Left lung (tissue), 10 donors: ENCODE data around the gene ZDHHC24. TPM values are rescaled to one million over a fixed set of nuclear protein-coding genes. Genes with fewer than 3 reads are reported as not detected.

Source experiments
- ATAC-seq: fragments of 200-7000 bp; cut with Tn5 transposase; one replicate; pipeline ENCODE4 v1.9.1; 2020; ENCODE audit warnings: moderate library complexity
- DNase-seq, 4 donors: peaks; one replicate each; pipeline ENCODE4 v3.0.0-alpha.2; 2013 to 2020
- H3K27ac ChIP-seq, 2 donors: fragments of 200-600 bp; sonication (generic) in 1 of 2; one replicate each; pipeline versions ENCODE4 v1.5.0 to v1.8.0; 2020 to 2021
- H3K27me3 ChIP-seq, 2 donors: fragments of 200-600 bp; sonication (generic) in 1 of 2; one replicate each; pipeline versions ENCODE4 v1.5.0 to v1.8.0; 2020 to 2021
- H3K36me3 ChIP-seq, 2 donors: fragments of 200-600 bp; sonication (generic) in 1 of 2; one replicate each; pipeline versions ENCODE4 v1.5.0 to v1.8.0; 2020 to 2021
- H3K4me1 ChIP-seq, 2 donors: fragments of 200-600 bp; one replicate each; pipeline ENCODE4 v1.8.0; 2021
- H3K4me3 ChIP-seq, 2 donors: fragments of 200-600 bp; sonication (generic) in 1 of 2; one replicate each; pipeline versions ENCODE4 v1.5.0 to v1.8.0; 2020 to 2021; ENCODE audit warnings: mild to moderate bottlenecking in 1 of 2
- H3K9me3 ChIP-seq, 2 donors: fragments of 200-600 bp; sonication (generic) in 1 of 2; one replicate each; pipeline versions ENCODE4 v1.5.0 to v1.8.0; 2020 to 2021
- CTCF ChIP-seq, 2 donors: fragments of 200-600 bp; sonication (generic) in 1 of 2; IDR thresholded peaks; one replicate each; pipeline versions ENCODE4 v1.5.0 to v1.8.0; 2021; ENCODE audit warnings: antibody characterized with exemption in 2 of 2
- intact Hi-C, 2 donors: fragments of 100-400 bp; cut with DNase I; formaldehyde crosslinking; loops; one replicate each; pipeline versions ENCODE4 v1.11.2 to v1.14.2; 2022
- polyA plus RNA-seq, 6 donors: library from polyadenylated mRNA; unstranded; fragments of 120-200 nt; gene quantifications; one replicate each; pipeline ENCODE4 v1.2.1, GENCODE V29; 2013; ENCODE audit not compliant: insufficient read length in 6 of 6
- total RNA-seq, 2 donors: library from RNA; stranded (reverse); fragmentation: NEBNext Ultra II Directional; extraction: Animal tissue kit (Norgen Biotek cat#: 25700); gene quantifications; one replicate each; pipeline ENCODE4 v1.2.1, GENCODE V29; 2021
- donor health status: DM: no; HTN: yes; CAD: no.
- donor health status: DM: no; HTN: no; CAD: no.

Gene ZDHHC24
- total and polyA plus RNA-seq, 8 donors: 4.7 to 17.0 (median 5.8) TPM

DNA sequence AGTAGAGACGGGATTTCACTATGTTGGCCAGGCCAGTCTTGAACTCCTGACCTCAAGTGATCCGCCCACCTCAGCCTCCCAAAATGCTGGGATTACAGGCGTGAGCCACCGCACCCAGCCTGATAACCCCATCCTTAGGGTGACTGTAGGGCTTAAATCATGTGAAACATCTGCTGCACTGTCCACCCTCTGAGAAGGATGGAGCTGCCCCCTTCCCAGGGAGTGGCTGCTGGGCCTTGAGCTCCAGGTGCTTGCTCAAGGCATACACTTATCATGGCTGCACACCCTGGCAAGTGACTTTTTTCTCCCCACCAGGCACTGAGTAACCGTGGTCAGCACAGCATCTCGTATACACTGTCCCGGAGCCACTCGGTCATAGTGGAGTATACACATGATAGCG lies 73.8 kb downstream of the ZDHHC24 start:
- TF ChIP-seq CTCF (IDR thresholded peaks at IDR 0.05): no peak
- no peak overlapping the region for H3K4me3 ChIP-seq
- no peak overlapping the region for H3K27ac ChIP-seq
- no peaks in the 10 kb centered on the region for H3K27me3 ChIP-seq
- intact Hi-C loops: no loop called here
- no peak for DNase-seq
- no peaks in the 10 kb centered on the region for H3K9me3 ChIP-seq
- no peak for ATAC-seq
- peaks cover 0 to 44% of the 10 kb centered on the region in 2 donors for H3K36me3 ChIP-seq
- peaks cover 9 to 14% of the 10 kb centered on the region in 2 donors for H3K4me1 ChIP-seq

DNA sequence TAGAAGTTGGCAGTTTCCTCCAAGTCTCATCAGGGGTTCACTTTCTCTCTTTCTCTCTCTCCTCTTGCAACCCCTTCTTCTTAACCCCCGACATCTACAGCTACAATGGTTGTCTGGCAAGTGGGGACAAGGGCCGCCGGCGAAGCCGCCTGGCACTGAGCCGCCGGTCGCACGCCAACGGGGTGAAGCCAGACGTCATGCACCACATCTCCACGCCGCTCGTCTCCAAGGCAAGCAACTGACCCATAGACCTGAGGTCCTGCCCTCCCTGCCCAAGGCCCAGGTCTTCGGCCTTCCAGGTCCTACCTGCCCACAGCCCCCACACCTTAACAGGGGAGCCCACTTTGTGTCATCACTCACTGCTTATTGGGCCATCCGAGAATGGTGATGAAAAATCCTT lies 74.7 kb downstream of the ZDHHC24 start:
- no peak for DNase-seq
- Histone ChIP-seq H3K4me3 (no peak overlapping the region), H3K27me3 (no peaks in the 10 kb centered on the region), H3K27ac (no peak overlapping the region), H3K9me3 (no peaks in the 10 kb centered on the region), H3K36me3 (peaks cover 0 to 43% of the 10 kb centered on the region in 2 donors), H3K4me1 (peaks cover 9 to 15% of the 10 kb centered on the region in 2 donors)
- intact Hi-C loops: no loop called here
- no peak for TF ChIP-seq CTCF (IDR thresholded peaks at IDR 0.05)
- no peak for ATAC-seq

Other genes with a start within 250 kb of the ZDHHC24 start
- 10 to 100 TPM; 69.8 to 74.3 TPM for gene CD248, start 229.0 kb downstream of the ZDHHC24 start, total RNA-seq
- 100 to 1,000 TPM in 4 of 6 donors, 10 to 100 TPM in 2; 76.4 to 128 (median 104) TPM for gene CD248, start 229.0 kb downstream of the ZDHHC24 start, polyA plus RNA-seq
- gene RIN1, start 209.6 kb downstream of the ZDHHC24 start, total RNA-seq: 10 to 100 TPM in 1 of 2 donors, 1 to 10 TPM in 1; 7.1 to 10.2 TPM
- 1 to 10 TPM; 1.7 to 4.5 (median 3.0) TPM for gene RIN1, start 209.6 kb downstream of the ZDHHC24 start, polyA plus RNA-seq
- 10 to 100 TPM; 28.7 to 34.3 TPM for gene BRMS1, start 200.9 kb downstream of the ZDHHC24 start, total RNA-seq
- gene BRMS1, start 200.9 kb downstream of the ZDHHC24 start, polyA plus RNA-seq: 10 to 100 TPM; 19.5 to 26.6 (median 24.5) TPM
- 10 to 100 TPM; 22.9 to 29.7 TPM for gene B4GAT1, start 198.4 kb downstream of the ZDHHC24 start, total RNA-seq
- gene B4GAT1, start 198.4 kb downstream of the ZDHHC24 start, polyA plus RNA-seq: 10 to 100 TPM; 29.8 to 35.9 (median 30.9) TPM
- 10 to 100 TPM; 16.2 to 22.8 TPM for gene SLC29A2, start 174.3 kb downstream of the ZDHHC24 start, total RNA-seq
- 10 to 100 TPM in 1 of 6 donors, 1 to 10 TPM in 5; 7.4 to 10.9 (median 8.9) TPM for gene SLC29A2, start 174.3 kb downstream of the ZDHHC24 start, polyA plus RNA-seq
- gene NPAS4, start 125.0 kb downstream of the ZDHHC24 start, total RNA-seq: under 1 TPM in 1 of 2 donors, not detected in 1; 0.64 TPM
- gene NPAS4, start 125.0 kb downstream of the ZDHHC24 start, polyA plus RNA-seq: under 1 TPM; 0.06 to 0.53 (median 0.20) TPM
- gene MRPL11, start 107.2 kb downstream of the ZDHHC24 start, total RNA-seq: 10 to 100 TPM; 29.6 to 39.5 TPM
- 10 to 100 TPM; 57.2 to 73.5 (median 64.2) TPM for gene MRPL11, start 107.2 kb downstream of the ZDHHC24 start, polyA plus RNA-seq
- 10 to 100 TPM in 1 of 2 donors, 1 to 10 TPM in 1; 7.5 to 12.9 TPM for gene PELI3, start 79.1 kb downstream of the ZDHHC24 start, total RNA-seq
- 1 to 10 TPM; 3.9 to 6.6 (median 5.6) TPM for gene PELI3, start 79.1 kb downstream of the ZDHHC24 start, polyA plus RNA-seq
- gene DPP3, start 65.6 kb downstream of the ZDHHC24 start, total RNA-seq: 10 to 100 TPM; 46.4 to 68.1 TPM
- 10 to 100 TPM; 15.0 to 20.6 (median 17.1) TPM for gene DPP3, start 65.6 kb downstream of the ZDHHC24 start, polyA plus RNA-seq
- 10 to 100 TPM; 22.8 to 37.3 TPM for gene BBS1, start 35.4 kb downstream of the ZDHHC24 start, total RNA-seq
- 10 to 100 TPM; 58.4 to 75.1 (median 64.6) TPM for gene BBS1, start 35.4 kb downstream of the ZDHHC24 start, polyA plus RNA-seq
- under 1 TPM in 1 of 2 donors, not detected in 1; 0.16 TPM for gene ACTN3, start 855 bp upstream of the ZDHHC24 start, total RNA-seq
- under 1 TPM in 1 of 6 donors, not detected in 5; 0.06 TPM for gene ACTN3, start 855 bp upstream of the ZDHHC24 start, polyA plus RNA-seq
- 10 to 100 TPM; 10.8 to 23.3 TPM for gene CTSF, start 22.6 kb upstream of the ZDHHC24 start, total RNA-seq
- 10 to 100 TPM; 37.1 to 56.9 (median 47.2) TPM for gene CTSF, start 22.6 kb upstream of the ZDHHC24 start, polyA plus RNA-seq
- under 1 TPM; 0.39 to 0.44 TPM for gene CCDC87, start 47.0 kb upstream of the ZDHHC24 start, total RNA-seq
- under 1 TPM; 0.07 to 0.18 (median 0.09) TPM for gene CCDC87, start 47.0 kb upstream of the ZDHHC24 start, polyA plus RNA-seq
- 10 to 100 TPM; 29.0 to 46.5 TPM for gene CCS, start 47.1 kb upstream of the ZDHHC24 start, total RNA-seq
- gene CCS, start 47.1 kb upstream of the ZDHHC24 start, polyA plus RNA-seq: 100 to 1,000 TPM in 1 of 6 donors, 10 to 100 TPM in 5; 78.1 to 101 (median 84.0) TPM
- 10 to 100 TPM; 64.2 to 89.1 TPM for gene RBM14, start 70.6 kb upstream of the ZDHHC24 start, total RNA-seq
- 10 to 100 TPM; 78.3 to 94.1 (median 89.9) TPM for gene RBM14, start 70.6 kb upstream of the ZDHHC24 start, polyA plus RNA-seq
- 100 to 1,000 TPM; 100 to 103 TPM for gene RBM4, start 92.7 kb upstream of the ZDHHC24 start, total RNA-seq
- gene RBM4, start 92.7 kb upstream of the ZDHHC24 start, polyA plus RNA-seq: 100 to 1,000 TPM; 211 to 246 (median 227) TPM
- gene RBM4B, start 131.8 kb upstream of the ZDHHC24 start, total RNA-seq: 10 to 100 TPM; 15.8 to 16.1 TPM
- 10 to 100 TPM; 69.9 to 78.9 (median 73.2) TPM for gene RBM4B, start 131.8 kb upstream of the ZDHHC24 start, polyA plus RNA-seq
- gene SPTBN2, start 183.2 kb upstream of the ZDHHC24 start, total RNA-seq: 10 to 100 TPM in 1 of 2 donors, 1 to 10 TPM in 1; 8.7 to 26.4 TPM
- 10 to 100 TPM in 1 of 6 donors, 1 to 10 TPM in 5; 7.5 to 11.6 (median 8.7) TPM for gene SPTBN2, start 183.2 kb upstream of the ZDHHC24 start, polyA plus RNA-seq